NCI-H526 (cell line): ENCODE measurements around the gene KLF2.
"Not testable (repeated sequence)": the region's sequence is repeated elsewhere in the genome, so short reads cannot be mapped to it uniquely, and the experiment has no call there.

Experiments
- DNase-seq, 2 experiments: peaks; one replicate each; lab custom pipeline; 2025; lab: John Stamatoyannopoulos, UW

The KLF2 gene

GRCh38 chr19:16324384-16325160 lies at the start of gene KLF2:
TSS of gene KLF2 (plus strand) at chr19:16324826. CDS start at chr19:16324924, 98 bp downstream.
- DNase-seq: peak in 1 of 2 experiments; percentile 54

- no peak for DNase-seq
Observed at GRCh38 chr19:16280306-16280705, 44.3 kb upstream of the KLF2 start.

- no peak for DNase-seq
Observed at GRCh38 chr19:16281743-16282142, 42.9 kb upstream of the KLF2 start.

- DNase-seq: no peak
Observed at GRCh38 chr19:16283210-16284061, 41.2 kb upstream of the KLF2 start.

- no peak for DNase-seq
Observed at GRCh38 chr19:16284505-16284904, 40.1 kb upstream of the KLF2 start.

- not testable (repeated sequence) for DNase-seq
Observed at GRCh38 chr19:16285079-16285478, 39.5 kb upstream of the KLF2 start.

GRCh38 chr19:16285769-16286498 lies 38.7 kb upstream of the KLF2 start:
- peak in 1 of 2 experiments; percentile 12 for DNase-seq

GRCh38 chr19:16288544-16288943 lies 36.1 kb upstream of the KLF2 start:
- no peak for DNase-seq

GRCh38 chr19:16289594-16289993 lies 35.0 kb upstream of the KLF2 start:
- DNase-seq: no peak

- no peak for DNase-seq
Observed at GRCh38 chr19:16290692-16291091, 33.9 kb upstream of the KLF2 start.

- no peak for DNase-seq
Observed at GRCh38 chr19:16293118-16294091, 31.2 kb upstream of the KLF2 start.

- no peak for DNase-seq
Observed at GRCh38 chr19:16295057-16295456, 29.6 kb upstream of the KLF2 start.

- DNase-seq: no peak
Observed at GRCh38 chr19:16296713-16297112, 27.9 kb upstream of the KLF2 start.

- DNase-seq: no peak
Observed at GRCh38 chr19:16297575-16298178, 26.9 kb upstream of the KLF2 start.

GRCh38 chr19:16298334-16298733 lies 26.3 kb upstream of the KLF2 start:
- DNase-seq: no peak

- no peak for DNase-seq
Observed at GRCh38 chr19:16301999-16302694, 22.5 kb upstream of the KLF2 start.

- no peak for DNase-seq
Observed at GRCh38 chr19:16303755-16304154, 20.9 kb upstream of the KLF2 start.

- DNase-seq: not testable (repeated sequence)
Observed at GRCh38 chr19:16304511-16304910, 20.1 kb upstream of the KLF2 start.

- DNase-seq: not testable (repeated sequence)
Observed at GRCh38 chr19:16305060-16305459, 19.6 kb upstream of the KLF2 start.
